Vagina (tissue), 2 donors: ENCODE measurements around the gene MS4A4A.

Experiments
- CTCF ChIP-seq, 3 experiments: fragments of 450-650 bp in 2 of 3; fragments of 200-600 bp in 1 of 3; sonication (generic) in 1 of 3; IDR thresholded peaks; one replicate each; pipeline ENCODE4 v1.5.1; 2017 to 2019; ENCODE audit warnings: antibody characterized with exemption in 3 of 3, mild to moderate bottlenecking in 2 of 3, moderate library complexity in 2 of 3
- POLR2AphosphoS5 ChIP-seq, 2 donors: sonication (generic); formaldehyde crosslinking; IDR thresholded peaks; one replicate each; pipeline ENCODE4 v1.9.0; 2017; ENCODE audit warnings: antibody characterized with exemption in 2 of 2, mild to moderate bottlenecking in 2 of 2, low read depth in 1 of 2; ENCODE audit not compliant: insufficient read depth in 1 of 2

- TF ChIP-seq CTCF (IDR thresholded peaks at IDR 0.05) = no peak
- TF ChIP-seq POLR2AphosphoS5 (IDR thresholded peaks at IDR 0.05; ENCODE audit: insufficient read depth in 1 of 2, low read depth in 1 of 2) = no peak
Measured at GRCh38 chr11:60292145-60292544, 11.7 kb downstream of the MS4A4A start.
